Activated CD8-positive, alpha-beta memory T cell treated with anti-CD3 and anti-CD28 coated beads, Interleukin-2, amount 50 U/mL, for 1 hour (primary cell): ENCODE measurements around the gene AIFM1.
"Not testable (repeated sequence)": the region's sequence is repeated elsewhere in the genome, so short reads cannot be mapped to it uniquely, and the experiment has no call there.

ENCODE experiments used
- DNase-seq: peaks from one replicate; pipeline ENCODE4 v3.0.0-alpha.2; 2020; ENCODE audit errors: extremely low read depth

AIFM1 gene

GRCh38 chrX:130119312-130119898 lies 46.2 kb downstream of the AIFM1 start:
- no peak for DNase-seq

DNA sequence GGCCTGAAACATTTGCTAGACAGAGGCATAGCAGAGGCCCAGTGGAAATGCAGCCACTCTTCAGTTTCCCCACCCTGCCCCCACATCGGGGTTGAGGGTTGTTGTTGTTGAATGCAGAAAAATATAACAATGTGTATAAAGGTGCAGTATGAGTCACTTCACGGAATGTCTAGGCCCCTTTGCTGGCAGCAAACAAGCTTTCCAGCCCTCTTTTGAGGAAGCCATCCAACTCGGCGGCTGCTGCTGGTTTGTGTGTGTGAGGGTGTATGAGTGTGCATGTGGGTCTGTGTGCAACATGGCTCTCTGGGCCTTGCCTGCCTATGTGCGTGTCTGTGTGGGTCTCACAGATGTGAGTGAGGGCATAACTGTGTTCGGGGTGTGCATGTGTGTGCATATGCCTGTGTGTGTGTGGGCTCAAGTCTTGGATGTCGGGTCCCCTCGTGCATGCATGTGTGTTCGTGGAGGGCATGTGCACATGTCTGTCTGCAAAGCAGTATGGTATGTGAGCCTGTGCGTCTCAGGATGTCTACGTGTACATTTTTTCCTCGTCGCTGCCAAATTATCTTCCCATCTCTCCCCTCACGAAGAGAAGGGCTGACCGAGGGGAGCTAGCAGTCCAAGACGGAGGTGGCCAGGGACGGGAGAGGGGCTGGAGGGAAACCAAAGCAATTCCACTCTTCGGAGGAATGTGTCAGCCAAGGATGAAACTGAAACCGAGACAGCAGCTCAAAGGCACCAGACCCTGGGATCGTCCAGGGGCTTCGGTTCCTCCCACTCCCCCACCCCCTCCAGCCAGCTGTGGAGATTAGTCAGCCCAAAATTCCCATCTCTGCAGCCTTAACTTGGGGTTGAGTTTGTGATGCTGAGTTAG lies 47.0 kb downstream of the AIFM1 start:
- DNase-seq = no peak

- DNase-seq = no peak
Measured at GRCh38 chrX:130117166-130117565, 48.5 kb downstream of the AIFM1 start.

DNA sequence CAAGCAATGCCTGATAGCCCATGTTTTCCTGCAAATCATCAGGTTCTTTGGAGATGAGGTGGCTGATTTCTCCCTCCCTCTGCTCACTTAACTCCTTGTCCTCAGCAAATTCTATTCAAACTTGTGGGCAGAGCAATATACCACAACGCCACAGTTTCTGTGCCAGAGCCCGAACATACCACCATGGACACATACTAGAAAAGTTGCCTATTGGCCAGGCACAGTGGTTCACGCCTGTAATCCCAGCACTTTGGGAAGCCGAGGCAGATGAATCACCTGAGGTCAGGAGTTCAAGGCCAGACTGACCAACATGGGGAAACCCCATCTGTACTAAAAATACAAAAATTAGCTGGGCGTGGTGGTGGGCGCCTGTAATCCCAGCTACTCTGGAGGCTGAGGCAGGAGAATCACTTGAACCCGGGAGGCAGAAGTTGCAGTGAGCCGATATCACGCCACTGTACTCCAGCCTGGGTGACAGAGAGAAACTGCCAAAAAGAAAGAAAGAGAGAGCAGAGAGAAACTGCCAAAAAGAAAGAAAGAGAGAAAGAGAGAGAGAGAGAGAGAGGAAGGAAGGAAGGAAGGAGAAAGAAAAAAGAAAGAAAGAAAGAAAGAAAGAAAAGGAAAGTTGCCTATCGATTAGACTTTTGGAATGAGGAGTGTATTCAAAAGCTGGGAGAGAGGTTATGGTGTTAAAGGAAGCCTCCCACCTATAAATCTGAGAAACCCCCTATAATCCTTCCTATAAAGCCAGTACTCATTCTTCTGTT lies 50.3 kb downstream of the AIFM1 start:
- not testable (repeated sequence) for DNase-seq

- no peak for DNase-seq
Measured at GRCh38 chrX:130114141-130114588, 51.5 kb downstream of the AIFM1 start.

- no peak for DNase-seq
Measured at GRCh38 chrX:130111220-130112154, 54.2 kb downstream of the AIFM1 start.

- DNase-seq = no peak
Measured at GRCh38 chrX:130110379-130111219, 55.0 kb downstream of the AIFM1 start, which contains the start of gene ELF4. TSS of gene ELF4 (minus strand) at chrX:130110497. CDS start at chrX:130081330, 29,167 bp downstream.

GRCh38 chrX:130109429-130110378 lies 55.9 kb downstream of the AIFM1 start:
- no peak for DNase-seq

GRCh38 chrX:130108647-130109428 lies 56.8 kb downstream of the AIFM1 start:
- no peak for DNase-seq

GRCh38 chrX:130106071-130106470 lies 59.6 kb downstream of the AIFM1 start:
- no peak for DNase-seq

DNA sequence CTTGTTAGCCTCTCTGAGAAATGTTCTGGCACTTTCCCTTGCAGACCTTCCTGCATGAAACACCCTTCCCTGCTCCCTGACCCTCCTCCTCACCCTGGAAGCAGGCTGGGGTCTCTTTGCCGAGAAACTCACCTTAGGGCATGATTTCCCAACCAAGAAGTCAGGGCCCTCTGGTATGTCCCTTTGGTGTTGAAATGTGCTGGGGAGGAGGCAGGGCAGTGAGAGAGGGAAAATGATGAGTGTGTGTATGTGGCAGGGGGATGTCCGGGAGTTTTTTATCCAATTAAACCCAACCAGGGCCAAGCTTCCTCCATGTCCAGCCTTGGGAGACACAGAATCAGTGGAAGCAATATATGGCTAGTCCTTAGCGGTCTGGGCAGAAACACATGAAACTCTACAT lies 60.4 kb downstream of the AIFM1 start:
- DNase-seq = no peak

- no peak for DNase-seq
Measured at GRCh38 chrX:130103605-130104004, 62.0 kb downstream of the AIFM1 start.

DNA sequence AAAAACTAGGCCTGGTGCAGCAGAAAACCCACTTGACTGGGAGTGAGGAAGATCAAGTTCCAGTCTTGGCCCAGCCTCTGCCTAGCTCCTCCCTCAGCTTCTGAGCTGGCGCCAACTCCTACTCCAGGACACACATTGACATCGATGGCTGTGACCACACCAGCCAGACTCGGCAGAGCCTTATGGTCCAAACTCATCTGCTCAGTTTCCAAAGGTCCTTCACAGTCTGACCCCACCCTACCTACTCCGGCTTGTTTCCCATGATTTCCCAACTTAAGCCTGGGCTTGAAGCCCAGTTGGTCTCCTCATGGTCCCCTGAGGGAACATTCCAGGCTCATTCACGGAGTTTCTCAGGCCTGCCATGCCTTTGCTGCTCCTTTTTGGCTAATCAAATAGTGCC lies 65.5 kb downstream of the AIFM1 start:
- no peak for DNase-seq

DNA sequence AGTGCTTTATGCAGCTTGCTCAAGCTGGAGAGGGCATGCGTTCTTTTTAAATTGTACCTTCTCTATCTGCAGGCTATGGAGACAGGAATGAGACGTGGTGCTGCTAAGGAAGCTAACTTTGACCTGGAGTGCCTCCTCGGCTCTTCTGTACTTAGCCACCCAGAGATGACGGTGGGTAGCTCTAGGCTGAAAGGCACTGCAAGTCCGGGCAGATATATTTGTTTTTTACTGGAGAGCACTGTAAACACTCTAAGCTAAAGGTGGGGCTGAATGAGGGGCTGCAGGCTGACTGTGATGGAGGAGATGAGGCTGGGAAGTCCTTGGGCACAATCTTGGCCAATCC lies 67.5 kb downstream of the AIFM1 start:
- DNase-seq = no peak

GRCh38 chrX:130097507-130098209 lies 68.0 kb downstream of the AIFM1 start:
- no peak for DNase-seq

GRCh38 chrX:130095249-130096030 lies 70.2 kb downstream of the AIFM1 start:
- no peak for DNase-seq

DNA sequence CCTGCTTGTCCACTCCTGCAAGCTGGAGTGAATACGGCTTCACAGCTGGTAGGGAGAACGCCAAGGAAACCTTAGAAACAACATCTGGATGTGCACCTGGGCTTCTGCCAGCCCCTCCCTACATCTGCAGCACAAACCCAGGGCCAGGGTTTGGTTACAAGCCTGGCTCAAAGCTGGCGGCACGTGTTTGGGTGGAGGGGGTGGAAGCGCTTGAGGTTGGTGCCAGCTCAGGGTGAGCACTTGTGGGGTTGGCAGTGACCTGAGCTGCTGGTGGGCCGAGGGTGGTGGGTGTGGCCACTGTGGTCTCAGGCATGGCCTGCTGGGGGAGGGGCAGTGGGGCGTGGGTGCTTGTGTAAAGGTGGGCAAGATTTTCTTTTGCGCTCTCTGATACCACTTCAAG lies 70.9 kb downstream of the AIFM1 start:
- no peak for DNase-seq
